ENCODE results near the gene GPANK1.

Gene GPANK1

DNA sequence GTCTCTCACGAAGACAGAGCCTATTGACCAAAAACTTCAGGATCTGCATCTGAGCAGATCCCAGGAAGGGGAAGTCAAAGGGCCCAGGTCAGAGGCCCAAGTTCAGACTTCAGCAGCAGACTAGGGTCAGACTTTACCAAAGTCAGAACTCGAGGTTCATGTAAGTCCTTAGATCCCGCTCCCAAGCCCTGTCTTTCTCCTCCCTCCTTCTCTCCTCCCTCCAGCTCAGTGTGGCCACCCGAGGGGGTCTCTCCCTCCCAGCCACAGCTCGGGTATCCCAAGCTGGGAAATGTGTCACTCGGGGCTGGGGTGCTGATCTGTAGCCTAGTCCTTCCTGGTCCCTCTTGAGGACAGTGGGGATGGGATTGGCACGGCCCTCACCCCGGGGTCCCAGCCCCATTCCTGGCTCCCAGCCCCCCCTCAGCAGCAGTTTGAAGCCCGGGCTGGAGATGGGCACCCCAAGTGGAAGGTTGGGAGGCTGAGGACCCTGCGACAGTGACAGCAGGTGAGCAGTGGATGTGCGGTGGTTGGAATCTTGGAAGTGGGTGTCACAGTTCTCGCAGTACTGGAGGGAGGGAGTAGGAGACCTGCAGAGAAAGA lies 2.6 kb downstream of the GPANK1 start:
- no peak for DNase-seq (ENCODE audit: low spot score)

DNA sequence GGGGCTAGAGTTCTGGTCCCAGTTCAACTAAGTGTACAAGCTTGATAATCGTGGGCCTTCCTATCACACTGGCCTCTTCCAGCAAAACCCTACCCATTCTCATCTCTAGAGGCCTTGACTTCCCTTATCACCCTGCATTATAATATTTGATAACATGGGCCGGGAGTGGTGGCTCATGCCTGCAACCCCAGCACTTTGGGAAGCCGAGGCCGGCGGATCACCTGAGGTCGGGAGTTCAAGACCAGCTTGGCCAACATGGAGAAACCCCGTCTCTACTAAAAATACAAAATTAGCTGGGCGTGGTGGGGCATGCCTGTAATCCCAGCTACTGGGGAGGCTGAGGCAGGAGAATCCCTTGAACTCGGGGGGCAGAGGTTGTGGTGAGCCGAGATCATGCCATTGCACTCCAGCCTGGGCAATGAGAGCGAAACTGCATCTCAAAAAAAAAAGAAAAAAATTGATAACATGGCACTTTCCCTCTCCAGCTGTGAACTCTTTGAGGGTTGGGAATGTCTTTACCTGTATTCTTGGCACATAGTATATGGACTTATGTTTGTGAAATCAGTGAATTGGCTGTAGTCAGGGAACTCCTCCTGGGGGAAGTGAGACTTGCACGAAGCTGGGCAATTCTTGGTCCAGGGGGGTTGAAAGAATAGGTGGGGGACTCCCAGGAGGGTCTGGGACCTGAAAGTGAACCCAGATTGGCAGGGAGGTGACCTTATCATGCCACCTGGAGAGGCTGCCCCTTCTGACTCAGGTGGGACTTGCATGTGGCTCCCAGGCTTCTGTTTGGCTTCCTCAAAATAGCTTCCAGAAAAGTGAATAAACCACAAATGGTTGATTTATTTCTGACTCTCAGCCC lies 3.3 kb downstream of the GPANK1 start:
- no peak for DNase-seq (ENCODE audit: low spot score)

DNA sequence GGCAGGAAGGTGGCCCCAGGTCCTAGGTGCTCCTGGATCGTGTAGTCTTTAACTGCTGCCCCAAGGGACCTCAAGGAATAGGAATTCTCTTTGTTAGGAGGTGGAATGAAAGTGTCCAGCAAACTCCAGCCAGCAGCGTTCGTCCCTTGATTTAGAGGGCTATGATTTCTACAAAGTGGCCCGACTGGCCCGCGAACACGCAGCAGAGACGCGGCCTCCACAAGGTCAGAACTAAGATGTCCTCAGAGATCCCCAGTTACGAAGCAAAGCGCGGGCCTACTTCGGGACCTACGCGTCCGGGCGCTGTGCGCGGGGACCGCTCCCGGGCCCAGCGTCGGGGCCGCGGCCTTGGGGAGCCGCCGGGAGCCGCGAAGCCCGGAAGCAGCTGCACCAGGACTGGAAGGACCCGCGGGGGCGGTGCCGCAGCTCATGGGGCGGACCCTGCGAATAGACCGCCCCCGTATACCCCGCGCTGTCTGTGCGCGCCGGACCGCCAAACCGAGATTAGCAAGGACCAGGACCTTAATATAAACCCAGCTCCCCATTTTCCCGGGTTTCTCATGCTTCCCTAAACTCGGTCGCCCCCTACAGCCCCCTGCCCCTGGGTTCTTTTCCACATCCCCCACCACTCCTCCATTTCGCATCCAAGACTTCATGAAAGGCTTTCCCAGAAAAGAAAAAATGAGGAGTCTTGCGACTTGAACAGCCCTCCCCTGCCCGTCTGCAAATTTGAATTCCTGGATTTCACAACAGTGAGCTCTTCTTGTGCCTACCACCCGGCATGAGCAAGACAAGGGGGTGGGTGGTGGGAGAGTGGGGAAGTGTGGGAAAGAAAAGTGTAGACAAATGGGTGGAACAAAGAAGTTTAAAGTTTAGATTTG lies 4.2 kb downstream of the GPANK1 start, which contains the start of gene C6orf47:
TSS of gene C6orf47 (minus strand) at position 398 of the 881 bp plus-strand sequence. CDS start 831 bp downstream, outside the sequence.
- DNase-seq (ENCODE audit: low spot score), result peak; percentile 86

DNA sequence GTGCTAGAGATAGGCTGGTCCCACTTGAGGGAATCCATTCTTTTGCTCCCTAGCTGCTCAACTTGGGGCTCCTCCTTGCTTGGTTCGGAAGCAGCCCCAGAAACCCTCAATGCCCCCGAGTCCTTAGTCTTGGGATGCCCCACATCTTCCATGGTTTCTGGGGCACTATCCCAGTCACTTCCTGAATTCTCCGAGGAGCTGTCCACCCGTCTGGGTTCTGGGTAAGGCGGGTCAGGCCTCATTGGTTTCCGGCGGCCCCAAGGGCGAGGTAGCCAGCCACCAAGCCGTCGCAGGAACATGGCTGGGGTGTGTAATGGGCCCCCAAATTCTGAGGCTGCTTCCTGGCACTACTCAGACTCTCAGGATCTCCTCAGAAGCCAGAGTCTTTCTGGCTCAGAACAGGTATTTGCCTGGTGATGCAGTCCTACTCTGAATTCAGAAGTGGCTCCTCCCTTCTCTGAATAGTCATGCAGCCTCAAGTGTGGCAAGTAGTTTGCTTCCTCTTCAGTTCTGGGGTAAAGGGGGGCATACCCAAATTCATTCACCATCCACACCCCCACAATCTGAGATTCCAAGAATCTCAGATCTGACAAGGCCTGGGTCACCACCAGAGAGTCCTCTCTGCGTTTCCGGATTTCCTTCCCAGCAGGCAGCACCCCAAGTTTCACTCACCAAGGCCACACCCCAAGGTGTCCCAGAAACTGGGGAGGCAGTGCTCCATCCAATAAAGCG lies 5.0 kb downstream of the GPANK1 start:
- no peak for DNase-seq (ENCODE audit: low spot score)

DNA sequence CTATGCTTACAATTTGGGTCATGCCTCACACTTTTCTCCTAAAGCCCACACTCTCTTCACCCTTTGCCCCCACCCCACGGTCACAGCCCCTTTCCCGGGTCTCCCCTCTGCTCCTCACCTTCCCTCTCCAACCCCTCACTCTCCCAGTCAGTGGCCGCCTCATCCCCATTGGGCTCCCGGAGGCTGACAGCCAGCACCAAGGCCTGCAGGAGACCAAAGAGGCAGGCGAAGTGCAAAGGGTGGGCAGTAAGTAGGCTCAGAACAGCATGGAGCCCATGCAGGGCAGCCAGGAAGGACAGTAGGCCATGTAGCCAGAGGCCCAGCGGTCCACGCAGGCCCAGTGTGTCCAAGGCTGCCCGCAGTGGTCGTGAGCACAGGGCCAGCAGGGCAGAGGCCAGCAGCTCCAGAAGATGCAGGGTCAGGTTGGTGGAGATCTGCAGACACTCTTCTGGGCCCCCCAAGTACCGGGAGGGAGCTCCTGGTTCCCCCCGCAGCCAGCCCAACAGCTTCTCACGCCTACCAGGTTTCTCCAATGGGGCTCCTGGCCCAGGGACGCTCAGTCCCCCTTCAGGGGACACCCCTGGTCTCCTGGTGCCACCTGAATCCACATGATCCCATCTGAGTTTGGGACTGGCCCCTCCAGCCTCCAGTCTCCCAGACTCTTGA lies 5.7 kb downstream of the GPANK1 start:
- DNase-seq (ENCODE audit: low spot score), result no peak

DNA sequence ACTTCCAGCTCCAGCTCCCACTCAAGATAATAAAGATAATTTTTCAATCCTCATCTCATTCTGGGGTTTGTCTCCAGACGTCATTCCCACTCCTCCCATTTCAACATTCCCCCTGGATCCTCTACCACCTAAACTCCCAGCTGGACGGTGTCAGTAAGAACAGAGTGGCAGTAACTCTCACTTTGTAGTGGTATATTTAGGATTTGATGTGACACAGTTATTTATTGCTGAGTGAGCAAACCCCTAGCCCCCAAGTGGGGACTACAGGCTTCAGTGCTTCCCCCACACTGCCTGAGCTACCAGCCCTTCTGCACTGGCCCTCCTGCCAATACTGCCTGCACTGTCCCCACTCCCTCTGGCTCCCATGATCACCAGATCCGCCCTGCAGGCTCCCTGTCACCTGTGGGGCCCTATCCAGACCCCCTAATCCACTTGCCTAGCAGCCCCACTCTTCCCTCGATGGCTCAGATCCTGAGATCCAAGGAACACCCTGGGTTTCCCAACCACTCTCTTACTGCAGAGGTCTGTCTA lies 6.6 kb downstream of the GPANK1 start:
- no peak for DNase-seq (ENCODE audit: low spot score)

DNA sequence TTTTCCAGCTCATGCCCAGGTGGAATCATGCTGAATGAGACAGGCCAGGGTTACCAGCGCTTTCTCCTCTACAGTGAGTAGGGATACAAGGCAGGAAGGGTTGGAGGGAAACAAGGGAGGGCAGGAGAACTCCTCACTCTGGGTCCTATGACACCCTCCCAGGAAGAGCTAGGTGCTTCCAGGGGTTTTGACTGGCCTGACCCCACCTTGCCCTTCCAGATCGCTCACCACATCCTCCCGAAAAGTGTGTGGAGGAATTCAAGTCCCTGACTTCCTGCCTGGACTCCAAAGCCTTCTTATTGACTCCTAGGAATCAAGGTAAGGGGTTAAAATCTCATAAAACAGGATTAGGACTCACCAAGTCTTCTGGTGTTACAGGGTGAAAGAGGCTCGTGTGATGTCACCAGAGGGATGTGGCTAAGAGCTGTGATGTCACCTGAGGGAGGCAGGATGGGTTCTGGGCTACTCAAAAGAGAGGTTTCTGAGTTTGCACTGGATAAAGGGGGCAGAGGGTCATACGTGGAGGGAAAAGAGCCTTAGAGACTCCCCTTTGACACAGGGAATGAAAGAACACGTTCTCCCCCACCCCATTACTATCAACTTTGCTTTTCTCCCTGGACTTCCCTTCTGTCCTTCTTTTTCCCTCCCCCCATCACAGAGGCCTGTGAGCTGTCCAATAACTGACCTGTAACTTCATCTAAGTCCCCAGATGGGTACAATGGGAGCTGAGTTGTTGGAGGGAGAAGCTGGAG lies 7.2 kb downstream of the GPANK1 start:
- DNase-seq (ENCODE audit: low spot score), result no peak

DNA sequence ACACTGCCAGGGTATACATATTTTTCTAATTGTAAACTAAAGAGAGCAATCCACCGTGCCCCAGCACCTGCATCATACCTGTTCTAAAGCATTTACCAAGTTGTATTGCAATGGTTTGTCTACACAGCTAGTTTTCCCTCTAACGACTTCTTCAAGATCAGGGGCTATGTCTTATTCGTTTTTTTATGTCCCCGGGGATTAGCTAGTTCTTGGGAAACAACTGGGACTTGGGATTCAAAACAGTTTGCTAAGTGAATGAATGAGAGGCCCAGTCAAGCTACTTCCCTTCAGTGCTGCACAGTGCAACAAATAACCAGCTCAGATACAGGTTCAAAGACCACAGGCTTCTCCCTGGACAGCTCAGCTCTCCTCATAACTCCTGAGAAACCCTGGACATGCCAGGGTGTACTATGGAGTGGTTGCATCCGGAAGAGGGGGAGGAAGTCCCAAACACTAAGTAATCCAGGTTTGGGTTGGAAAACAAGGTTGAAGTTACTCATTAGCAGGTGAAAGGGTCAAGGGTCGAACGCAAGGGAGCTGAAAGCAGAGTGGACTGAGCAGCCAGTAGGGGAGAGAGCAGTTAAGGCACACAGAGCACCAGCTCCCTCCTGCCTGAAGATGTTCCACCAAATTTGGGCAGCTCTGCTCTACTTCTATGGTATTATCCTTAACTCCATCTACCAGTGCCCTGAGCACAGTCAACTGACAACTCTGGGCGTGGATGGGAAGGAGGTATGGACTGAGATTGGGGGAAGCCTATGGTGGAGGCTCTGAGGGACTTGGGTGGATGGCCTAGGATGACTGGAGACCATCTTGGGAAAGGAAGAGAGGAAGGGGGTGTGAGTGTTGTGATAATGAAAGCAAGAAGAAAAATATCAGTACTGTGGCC lies 9.2 kb downstream of the GPANK1 start, which contains the start of gene APOM:
TSS of gene APOM (plus strand) at position 546 of the 889 bp plus-strand sequence. CDS start at position 619, 73 bp downstream.
- DNase-seq (ENCODE audit: low spot score), result no peak

DNA sequence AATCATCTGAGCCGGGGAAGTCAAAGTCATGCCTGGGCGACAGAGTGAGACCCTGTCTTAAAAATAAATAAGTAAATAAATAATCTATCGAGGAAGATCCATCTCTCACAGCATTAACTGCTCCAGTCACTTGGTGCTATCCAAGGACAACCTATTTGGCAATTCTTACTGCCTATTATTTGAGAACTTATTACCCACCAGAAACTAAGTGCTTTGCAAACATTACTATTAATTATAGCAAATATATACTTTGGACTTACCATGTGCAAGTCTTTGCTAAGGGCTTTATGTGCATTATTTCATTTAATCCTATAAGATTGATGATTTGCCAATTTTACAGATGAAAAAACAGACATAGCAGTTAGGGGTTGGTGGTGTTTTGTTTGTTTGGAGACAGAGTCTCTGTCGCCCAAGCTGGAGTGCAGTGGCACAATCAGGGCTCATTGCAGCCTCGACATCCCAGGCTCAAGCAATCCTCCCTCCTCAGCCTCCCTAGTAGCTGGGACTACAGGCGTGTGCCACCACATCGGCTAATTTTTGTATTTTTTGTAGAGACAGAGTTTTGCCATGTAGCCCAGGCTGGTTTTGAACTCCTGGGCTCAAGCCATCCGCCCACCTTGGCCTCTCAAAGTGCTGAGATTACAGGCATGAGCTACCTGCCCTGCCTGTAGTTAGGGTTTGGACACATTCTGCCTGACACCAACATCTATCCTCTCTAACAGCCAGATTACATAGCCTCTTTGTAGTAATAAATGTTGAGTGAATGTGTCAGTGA lies 10.0 kb downstream of the GPANK1 start:
- DNase-seq (ENCODE audit: low spot score), result no peak

DNA sequence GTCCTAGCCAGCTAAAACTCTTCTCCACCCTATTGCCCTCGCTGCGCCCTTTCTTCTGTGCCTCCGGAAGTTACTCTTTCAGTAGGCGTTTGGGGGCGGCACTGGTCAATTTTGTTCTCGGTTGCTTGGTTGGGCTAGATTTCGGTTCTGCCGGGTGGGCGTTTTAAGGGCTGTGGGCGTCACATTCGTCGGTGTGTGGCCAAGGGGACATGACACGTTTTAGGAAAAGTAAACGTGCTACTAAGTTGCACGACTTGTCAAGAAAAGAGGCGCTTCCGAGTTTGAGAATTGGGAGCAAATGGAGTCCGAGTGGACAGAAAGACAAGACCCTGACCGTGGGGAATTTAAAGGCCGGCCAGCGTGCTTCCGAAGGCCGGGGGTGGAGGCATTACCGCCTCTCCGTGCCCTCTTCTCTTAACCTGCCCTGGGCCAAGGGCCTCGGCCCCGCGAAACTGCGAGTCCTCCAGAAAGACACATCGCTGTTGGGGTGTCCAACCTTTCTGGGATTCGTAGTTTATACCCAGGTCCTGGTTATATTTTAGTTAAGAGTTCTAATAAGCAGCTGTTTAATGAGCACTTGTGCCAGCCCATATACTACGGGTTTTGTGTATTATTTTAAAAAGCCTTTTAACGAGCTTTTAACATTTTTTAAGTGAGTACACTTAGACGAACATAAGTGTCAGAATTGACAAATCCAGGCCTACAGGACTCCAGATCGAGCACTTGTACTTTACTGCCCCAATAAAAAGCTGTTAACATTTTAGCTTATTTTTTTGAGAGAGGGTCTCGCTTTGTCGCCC lies 11.7 kb downstream of the GPANK1 start:
- DNase-seq (ENCODE audit: low spot score), result no peak

DNA sequence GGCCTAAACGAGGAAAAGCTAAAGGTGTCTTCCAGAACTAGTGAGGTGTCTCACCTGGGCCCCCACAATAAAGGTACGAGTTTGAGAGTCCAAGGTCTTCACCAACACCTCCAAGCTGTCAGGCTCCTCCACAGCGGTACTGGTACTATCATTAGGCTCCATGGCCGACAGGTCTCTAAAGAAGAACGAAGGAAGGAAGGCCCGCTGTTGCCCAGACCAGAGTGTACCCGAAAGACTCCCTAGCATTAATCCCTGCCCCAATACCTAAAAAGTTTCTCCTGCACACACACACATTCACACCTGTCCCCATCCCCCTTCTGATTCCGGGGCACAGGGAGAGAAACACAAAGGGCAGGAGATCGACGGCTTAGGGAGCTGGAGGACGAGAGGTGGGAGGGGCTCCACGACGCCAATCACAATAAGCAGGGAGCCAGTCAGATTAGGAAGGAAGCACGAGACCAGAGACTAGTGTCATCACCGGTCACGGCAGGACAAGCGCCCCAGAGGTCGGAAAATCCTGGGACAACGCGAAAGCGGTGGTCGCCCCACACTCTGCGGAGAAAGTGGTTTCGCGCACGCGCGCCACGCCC lies 13.1 kb downstream of the GPANK1 start:
- peak; percentile 78 for DNase-seq (ENCODE audit: low spot score)

DNA sequence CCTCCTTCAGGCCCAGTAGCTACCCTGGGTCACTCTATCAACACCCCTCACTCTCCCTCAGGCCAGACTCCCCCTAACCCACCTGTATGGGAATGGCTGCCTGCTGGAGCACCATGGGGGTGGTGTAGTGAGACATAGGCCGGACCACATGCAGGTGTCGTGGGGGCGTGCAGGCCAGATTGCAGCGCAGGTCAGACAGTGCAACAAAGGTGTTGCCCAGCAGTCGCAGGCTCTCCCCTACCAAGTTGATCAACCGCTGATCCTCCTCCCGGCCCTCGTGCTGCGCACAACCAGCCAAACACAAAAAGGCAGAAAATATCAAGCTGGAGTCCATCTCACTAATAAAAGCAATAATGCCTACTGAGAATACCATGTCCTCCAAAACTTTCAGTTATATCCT lies 19.5 kb downstream of the GPANK1 start:
- no peak for DNase-seq (ENCODE audit: low spot score)

DNA sequence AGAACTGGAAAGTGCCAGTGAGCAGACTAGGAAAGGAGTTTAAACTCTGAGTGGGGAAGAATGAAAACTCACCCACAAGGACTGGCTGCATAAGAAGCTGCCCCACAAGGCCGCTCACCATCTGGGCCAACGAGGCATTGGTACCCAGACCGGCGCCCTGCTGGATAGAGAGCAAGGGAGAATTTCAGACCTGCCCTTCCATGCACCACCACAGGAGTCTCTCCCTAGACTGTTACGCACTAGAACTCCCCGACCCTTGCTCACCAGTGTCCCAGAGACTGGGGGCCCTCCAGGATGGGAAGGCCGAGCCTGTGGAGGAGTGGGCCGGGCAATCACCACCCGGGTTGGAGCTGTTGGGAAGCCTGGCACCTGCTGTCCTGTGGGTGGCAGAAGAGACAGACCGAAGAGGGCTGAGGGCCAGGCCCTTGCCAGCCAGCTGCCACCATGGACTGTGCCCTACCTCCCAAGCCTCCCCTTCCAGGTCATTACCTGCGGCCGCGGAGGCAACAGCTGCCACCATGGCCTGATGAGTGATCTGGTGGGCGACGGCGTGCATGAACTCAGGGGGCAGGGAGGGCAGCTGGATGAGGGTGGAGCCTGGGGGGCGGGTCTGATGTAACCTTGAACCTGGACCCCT lies 20.9 kb downstream of the GPANK1 start:
- DNase-seq (ENCODE audit: low spot score), result no peak

DNA sequence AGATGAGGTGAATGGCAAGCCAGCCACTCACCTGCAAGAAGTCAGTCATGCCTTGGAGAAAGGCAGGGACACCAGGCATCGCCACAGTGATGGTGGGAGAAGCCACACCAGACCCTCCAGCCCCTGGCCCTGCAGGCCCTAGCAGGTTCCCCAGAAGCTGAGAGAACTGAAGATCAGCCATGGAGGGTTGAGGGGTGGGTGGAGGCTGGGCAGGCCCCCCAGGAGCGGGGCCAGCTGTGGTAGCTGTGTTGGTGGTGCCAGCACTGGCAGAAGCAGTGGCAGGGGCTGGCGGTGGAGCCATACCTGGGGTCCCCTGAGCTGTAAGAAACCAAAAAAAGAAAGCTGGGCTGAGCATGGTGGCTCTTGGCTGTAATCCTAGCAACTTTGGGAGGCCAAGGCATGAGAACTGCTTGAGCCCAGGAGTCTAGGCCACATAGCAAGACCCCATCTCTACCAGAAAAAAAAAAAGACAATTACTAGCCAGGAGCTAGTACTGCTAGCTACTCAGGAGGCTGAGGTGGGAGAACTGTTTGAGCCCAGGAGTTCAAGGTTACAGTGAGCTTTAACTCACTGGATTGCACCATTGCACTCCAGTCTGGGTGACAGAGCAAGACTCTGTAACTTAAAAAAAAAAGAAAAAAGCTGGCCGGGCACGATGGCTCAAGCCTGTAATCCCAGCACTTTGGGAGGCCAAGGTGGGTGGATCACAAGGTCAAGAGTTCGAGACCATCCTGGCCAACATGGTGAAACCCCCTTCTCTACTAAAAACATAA lies 21.8 kb downstream of the GPANK1 start:
- DNase-seq (ENCODE audit: low spot score), result no peak

DNA sequence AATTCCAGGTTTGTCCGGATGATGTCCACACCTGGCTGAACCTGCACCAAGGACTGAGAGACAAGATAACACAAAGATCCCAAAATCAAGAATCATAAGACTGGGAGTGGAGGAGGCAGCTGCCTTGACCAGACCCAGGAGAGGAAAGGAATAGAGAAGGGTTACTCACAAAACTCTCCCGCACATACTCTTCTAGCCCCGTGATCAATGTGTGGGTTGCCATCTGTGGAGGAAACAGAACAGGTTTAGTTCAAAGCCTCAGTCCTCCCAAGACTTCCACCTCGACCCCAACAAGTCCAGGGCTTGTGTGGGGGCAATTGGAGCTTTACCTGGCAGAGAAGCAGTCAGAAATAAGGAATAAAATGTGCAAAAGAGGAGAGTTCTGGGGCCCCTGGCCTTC lies 23.4 kb downstream of the GPANK1 start:
- no peak for DNase-seq (ENCODE audit: low spot score)

DNA sequence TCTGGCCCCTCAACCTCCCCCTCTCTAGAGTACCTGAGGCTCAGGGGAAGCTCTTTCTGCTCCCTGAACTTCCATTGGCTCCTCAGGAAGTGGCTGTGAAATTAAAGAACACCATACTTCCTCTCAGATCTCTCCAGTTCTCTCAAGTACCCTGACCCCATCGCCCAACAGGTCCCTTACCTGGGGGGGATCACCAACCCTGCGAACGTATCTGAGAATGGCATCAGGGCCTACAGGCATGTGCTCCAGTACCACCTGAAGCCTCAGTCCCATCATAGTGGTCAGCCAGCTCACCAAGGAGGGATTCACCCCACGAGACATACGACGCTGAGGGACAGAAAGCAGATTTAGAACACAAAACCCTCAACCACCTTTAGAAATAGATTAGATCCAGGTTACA lies 24.2 kb downstream of the GPANK1 start:
- DNase-seq (ENCODE audit: low spot score), result no peak
